ENCODE measurements around the gene G3BP1.
"Not testable (repeated sequence)": the region's sequence is repeated elsewhere in the genome, so short reads cannot be mapped to it uniquely, and the experiment has no call there.

Gene G3BP1

DNA sequence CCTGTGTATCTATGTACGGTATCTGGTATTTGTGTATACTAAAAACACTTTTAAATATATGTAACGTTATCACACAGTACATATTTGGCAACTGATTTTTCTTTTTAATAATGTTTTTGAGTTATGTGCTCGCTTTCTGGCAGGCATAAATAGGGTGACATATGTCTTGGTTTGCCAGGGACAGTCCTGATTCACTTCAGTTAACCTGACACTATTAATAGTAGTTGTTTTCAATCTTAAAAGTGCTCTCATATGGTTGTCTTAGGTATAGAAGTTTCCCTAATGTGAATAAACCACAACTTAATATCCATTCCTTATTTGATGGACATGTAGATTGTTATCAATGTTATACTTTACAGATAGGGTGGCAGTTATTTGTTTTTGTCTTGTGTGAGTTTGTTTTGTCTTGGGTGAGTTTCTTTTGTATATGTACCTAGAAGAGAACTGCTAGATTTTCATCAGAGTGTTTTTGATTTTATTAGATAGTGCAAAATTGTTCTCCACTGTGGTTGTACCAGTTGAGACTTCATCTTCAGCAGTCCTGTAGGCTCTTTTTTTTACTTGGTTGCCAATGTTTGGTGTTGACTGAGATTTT is 7.9 kb downstream of the G3BP1 start:
- peaks cover 35% of the 10 kb centered on the region for H3K4me1 ChIP-seq (ENCODE audit: insufficient read depth, low read length)
- no peak overlapping the region for H3K9ac ChIP-seq (ENCODE audit: low read depth, low read length)
- H3K4me3 ChIP-seq (ENCODE audit: low read length), result 0 out of 2 replicates have a peak overlapping the region, but pooled peaks have one; percentile 10
- H3K27me3 ChIP-seq (ENCODE audit: insufficient read depth, low read length), result no peaks in the 10 kb centered on the region
- H3K36me3 ChIP-seq (ENCODE audit: insufficient read depth, low read depth, low read length), result peaks cover 34% of the 10 kb centered on the region
- no peak overlapping the region for H3K27ac ChIP-seq (ENCODE audit: low read length)
- H3K9me3 ChIP-seq (ENCODE audit: insufficient read depth, low read depth, low read length), result no peaks in the 10 kb centered on the region

GRCh38 chr5:151780348-151780747 is 8.6 kb downstream of the G3BP1 start:
- H3K4me1 ChIP-seq (ENCODE audit: insufficient read depth, low read length), result peaks cover 30% of the 10 kb centered on the region
- peaks cover 34% of the 10 kb centered on the region for H3K36me3 ChIP-seq (ENCODE audit: insufficient read depth, low read depth, low read length)

GRCh38 chr5:151781201-151781600 is 9.4 kb downstream of the G3BP1 start:
- no peaks in the 10 kb centered on the region for H3K27me3 ChIP-seq (ENCODE audit: insufficient read depth, low read length)
- H3K9me3 ChIP-seq (ENCODE audit: insufficient read depth, low read depth, low read length), result no peaks in the 10 kb centered on the region
- H3K27ac ChIP-seq (ENCODE audit: low read length), result no peak overlapping the region
- peaks cover 31% of the 10 kb centered on the region for H3K36me3 ChIP-seq (ENCODE audit: insufficient read depth, low read depth, low read length)
- H3K9ac ChIP-seq (ENCODE audit: low read depth, low read length), result no peak overlapping the region
- no peak overlapping the region for H3K4me3 ChIP-seq (ENCODE audit: low read length)
- H3K4me1 ChIP-seq (ENCODE audit: insufficient read depth, low read length), result peaks cover 21% of the 10 kb centered on the region

More at GRCh38 chr5:151780348-151780747, 8.6 kb downstream of the G3BP1 start:
- H3K9me3 ChIP-seq (ENCODE audit: insufficient read depth, low read depth, low read length), result no peaks in the 10 kb centered on the region
- H3K9ac ChIP-seq (ENCODE audit: low read depth, low read length), result no peak overlapping the region
- H3K4me3 ChIP-seq (ENCODE audit: low read length), result no peak overlapping the region
- H3K27ac ChIP-seq (ENCODE audit: low read length), result no peak overlapping the region
- no peaks in the 10 kb centered on the region for H3K27me3 ChIP-seq (ENCODE audit: insufficient read depth, low read length)

GRCh38 chr5:151783664-151784063 is 11.9 kb downstream of the G3BP1 start:
- not testable (repeated sequence) for H3K27ac ChIP-seq (ENCODE audit: low read length); H3K9ac ChIP-seq (ENCODE audit: low read depth, low read length); H3K9me3 ChIP-seq (ENCODE audit: insufficient read depth, low read depth, low read length); H3K27me3 ChIP-seq (ENCODE audit: insufficient read depth, low read length); H3K4me3 ChIP-seq (ENCODE audit: low read length)
- Histone ChIP-seq H3K36me3 (ENCODE audit: insufficient read depth, low read depth, low read length) (peaks cover 35% of the 10 kb centered on the region), H3K4me1 (ENCODE audit: insufficient read depth, low read length) (peaks cover 21% of the 10 kb centered on the region; the same call in 1 of the 2 replicates)

- H3K27ac ChIP-seq (ENCODE audit: low read length), result no peak overlapping the region
- no peaks in the 10 kb centered on the region for H3K9me3 ChIP-seq (ENCODE audit: insufficient read depth, low read depth, low read length)
- no peak overlapping the region for H3K9ac ChIP-seq (ENCODE audit: low read depth, low read length)
- H3K36me3 ChIP-seq (ENCODE audit: insufficient read depth, low read depth, low read length), result peaks cover 36% of the 10 kb centered on the region
- H3K4me3 ChIP-seq (ENCODE audit: low read length), result no peak overlapping the region
- no peaks in the 10 kb centered on the region for H3K27me3 ChIP-seq (ENCODE audit: insufficient read depth, low read length)
- peaks cover 20% of the 10 kb centered on the region; the same call in 1 of the 2 replicates for H3K4me1 ChIP-seq (ENCODE audit: insufficient read depth, low read length)
Observed at GRCh38 chr5:151784141-151784540, 12.4 kb downstream of the G3BP1 start.

DNA sequence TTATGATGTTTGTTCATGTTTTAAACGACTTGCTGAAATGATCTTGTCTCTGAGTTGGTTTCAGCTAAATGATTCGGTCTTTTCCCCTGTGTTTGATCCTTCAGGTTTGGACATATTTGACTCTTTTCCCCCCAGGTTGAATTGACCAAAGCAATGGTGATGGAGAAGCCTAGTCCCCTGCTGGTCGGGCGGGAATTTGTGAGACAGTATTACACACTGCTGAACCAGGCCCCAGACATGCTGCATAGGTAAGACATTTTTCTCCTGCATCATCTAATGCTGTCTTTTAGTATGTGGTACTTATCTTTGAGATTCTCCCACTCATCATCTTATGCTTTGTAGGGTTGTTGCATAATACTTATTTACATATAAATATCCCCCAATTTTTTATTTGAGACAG is 14.7 kb downstream of the G3BP1 start:
- H3K9me3 ChIP-seq (ENCODE audit: insufficient read depth, low read depth, low read length), result no peaks in the 10 kb centered on the region
- peaks cover 54% of the 10 kb centered on the region for H3K36me3 ChIP-seq (ENCODE audit: insufficient read depth, low read depth, low read length)
- H3K27me3 ChIP-seq (ENCODE audit: insufficient read depth, low read length), result no peaks in the 10 kb centered on the region
- H3K4me3 ChIP-seq (ENCODE audit: low read length), result no peak overlapping the region
- H3K27ac ChIP-seq (ENCODE audit: low read length), result no peak overlapping the region
- no peak overlapping the region for H3K9ac ChIP-seq (ENCODE audit: low read depth, low read length)
- peaks cover 8% of the 10 kb centered on the region; the same call in 1 of the 2 replicates for H3K4me1 ChIP-seq (ENCODE audit: insufficient read depth, low read length)

DNA sequence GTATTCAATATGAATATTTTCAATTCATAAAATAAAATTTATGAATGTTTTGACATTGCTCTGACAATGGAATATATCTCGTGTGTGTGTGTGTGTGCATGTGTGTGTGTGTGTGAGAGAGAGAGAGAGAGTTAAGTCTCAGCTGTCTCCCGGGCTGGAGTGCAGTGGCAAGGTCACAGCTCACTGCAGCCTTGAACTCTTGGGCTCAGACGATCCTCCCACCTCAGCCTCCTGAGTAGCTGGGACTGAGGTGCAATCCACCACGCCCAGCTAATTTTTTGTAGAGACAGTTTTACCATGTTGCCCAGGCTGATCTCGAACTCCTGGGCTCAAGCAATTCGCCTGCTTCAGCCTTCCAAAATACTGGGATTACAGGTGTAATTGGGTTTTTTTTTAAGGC is 16.1 kb downstream of the G3BP1 start:
- no peaks in the 10 kb centered on the region for H3K9me3 ChIP-seq (ENCODE audit: insufficient read depth, low read depth, low read length)

DNA sequence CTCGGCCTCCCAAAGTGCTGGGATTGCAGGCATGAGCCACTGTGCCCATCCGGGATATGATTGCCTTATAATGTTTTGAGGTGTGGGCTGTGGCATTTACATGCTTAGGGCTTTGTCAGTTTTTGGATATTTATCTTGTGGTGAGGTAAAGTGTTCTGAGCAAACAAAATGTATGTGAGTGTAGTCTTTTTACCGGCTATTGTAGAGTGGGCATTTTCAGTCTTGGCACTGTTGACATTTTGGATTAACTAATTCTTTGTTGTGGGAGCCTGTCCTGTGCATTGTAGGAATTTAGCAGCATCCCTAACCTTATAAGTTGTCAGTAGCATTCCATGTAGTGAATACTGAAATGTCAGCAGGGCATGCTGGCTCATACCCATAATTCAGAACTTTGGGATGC is 21.6 kb downstream of the G3BP1 start:
- Histone ChIP-seq H3K4me3 (ENCODE audit: low read length) (no peak overlapping the region), H3K9me3 (ENCODE audit: insufficient read depth, low read depth, low read length) (no peaks in the 10 kb centered on the region), H3K36me3 (ENCODE audit: insufficient read depth, low read depth, low read length) (peaks cover 100% of the 10 kb centered on the region), H3K4me1 (ENCODE audit: insufficient read depth, low read length) (no peaks in the 10 kb centered on the region), H3K9ac (ENCODE audit: low read depth, low read length) (no peak overlapping the region), H3K27ac (ENCODE audit: low read length) (no peak overlapping the region), H3K27me3 (ENCODE audit: insufficient read depth, low read length) (no peaks in the 10 kb centered on the region)

More for the DNA sequence above, 16.1 kb downstream of the G3BP1 start:
- H3K27me3 ChIP-seq (ENCODE audit: insufficient read depth, low read length), result no peaks in the 10 kb centered on the region
- no peak overlapping the region for H3K9ac ChIP-seq (ENCODE audit: low read depth, low read length)
- H3K36me3 ChIP-seq (ENCODE audit: insufficient read depth, low read depth, low read length), result peaks cover 68% of the 10 kb centered on the region
- no peak overlapping the region for H3K27ac ChIP-seq (ENCODE audit: low read length)
- no peak overlapping the region for H3K4me3 ChIP-seq (ENCODE audit: low read length)
- peaks cover 7% of the 10 kb centered on the region; the same call in 1 of the 2 replicates for H3K4me1 ChIP-seq (ENCODE audit: insufficient read depth, low read length)

- no peaks in the 10 kb centered on the region for H3K27me3 ChIP-seq (ENCODE audit: insufficient read depth, low read length)
- H3K4me1 ChIP-seq (ENCODE audit: insufficient read depth, low read length), result no peaks in the 10 kb centered on the region
- no peak overlapping the region for H3K9ac ChIP-seq (ENCODE audit: low read depth, low read length)
- no peak overlapping the region for H3K27ac ChIP-seq (ENCODE audit: low read length)
- H3K36me3 ChIP-seq (ENCODE audit: insufficient read depth, low read depth, low read length), result peaks cover 100% of the 10 kb centered on the region
- no peaks in the 10 kb centered on the region for H3K9me3 ChIP-seq (ENCODE audit: insufficient read depth, low read depth, low read length)
- H3K4me3 ChIP-seq (ENCODE audit: low read length), result no peak overlapping the region
Observed at GRCh38 chr5:151795426-151795825, 23.7 kb downstream of the G3BP1 start.

GRCh38 chr5:151798674-151799073 is 26.9 kb downstream of the G3BP1 start:
- no peaks in the 10 kb centered on the region for H3K27me3 ChIP-seq (ENCODE audit: insufficient read depth, low read length)
- H3K36me3 ChIP-seq (ENCODE audit: insufficient read depth, low read depth, low read length), result peaks cover 98% of the 10 kb centered on the region
- no peak overlapping the region for H3K9ac ChIP-seq (ENCODE audit: low read depth, low read length)
- no peaks in the 10 kb centered on the region for H3K4me1 ChIP-seq (ENCODE audit: insufficient read depth, low read length)
- H3K9me3 ChIP-seq (ENCODE audit: insufficient read depth, low read depth, low read length), result no peaks in the 10 kb centered on the region
- no peak overlapping the region for H3K27ac ChIP-seq (ENCODE audit: low read length)
- H3K4me3 ChIP-seq (ENCODE audit: low read length), result no peak overlapping the region

- Histone ChIP-seq H3K4me3 (ENCODE audit: low read length) (no peak overlapping the region), H3K4me1 (ENCODE audit: insufficient read depth, low read length) (no peaks in the 10 kb centered on the region), H3K9me3 (ENCODE audit: insufficient read depth, low read depth, low read length) (no peaks in the 10 kb centered on the region), H3K9ac (ENCODE audit: low read depth, low read length) (no peak overlapping the region), H3K36me3 (ENCODE audit: insufficient read depth, low read depth, low read length) (peaks cover 98% of the 10 kb centered on the region), H3K27me3 (ENCODE audit: insufficient read depth, low read length) (no peaks in the 10 kb centered on the region), H3K27ac (ENCODE audit: low read length) (no peak overlapping the region)
Observed at GRCh38 chr5:151799407-151799806, 27.7 kb downstream of the G3BP1 start.

DNA sequence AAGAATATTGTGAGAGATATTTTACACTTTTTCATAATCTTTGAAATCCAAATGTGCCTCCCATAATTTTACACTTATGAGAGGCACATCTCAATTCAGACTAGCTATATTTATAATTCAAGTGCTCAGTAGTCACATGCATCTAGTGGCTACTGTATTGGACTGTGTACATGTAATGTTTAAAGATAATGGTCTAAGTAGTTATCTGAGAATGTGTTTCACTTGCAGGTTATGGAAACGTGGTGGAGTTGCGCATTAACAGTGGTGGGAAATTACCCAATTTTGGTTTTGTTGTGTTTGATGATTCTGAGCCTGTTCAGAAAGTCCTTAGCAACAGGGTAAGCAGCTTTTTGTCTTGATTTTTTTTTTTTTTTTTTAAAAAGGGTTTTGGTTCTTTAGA is 28.8 kb downstream of the G3BP1 start:
- no peak overlapping the region for H3K4me3 ChIP-seq (ENCODE audit: low read length)
- no peaks in the 10 kb centered on the region for H3K4me1 ChIP-seq (ENCODE audit: insufficient read depth, low read length)
- no peak overlapping the region for H3K9ac ChIP-seq (ENCODE audit: low read depth, low read length)
- H3K9me3 ChIP-seq (ENCODE audit: insufficient read depth, low read depth, low read length), result no peaks in the 10 kb centered on the region
- H3K27me3 ChIP-seq (ENCODE audit: insufficient read depth, low read length), result no peaks in the 10 kb centered on the region
- H3K27ac ChIP-seq (ENCODE audit: low read length), result no peak overlapping the region
- peaks cover 98% of the 10 kb centered on the region for H3K36me3 ChIP-seq (ENCODE audit: insufficient read depth, low read depth, low read length)

Measured in iPS-20b (cell line).